Measurements from ENCODE around the gene SULT1A1. TPM values are rescaled to one million over a fixed set of nuclear protein-coding genes. Genes with fewer than 3 reads are reported as not detected.
"Not testable (repeated sequence)": the region's sequence is repeated elsewhere in the genome, so short reads cannot be mapped to it uniquely, and the experiment has no call there.

SULT1A1 gene
- total and polyA plus RNA-seq, 4 experiments from 2014 or later, result 4.7 to 13.2 (median 9.4) TPM

- peak overlapping the region; percentile 78 to 89 (median 84) for H3K4me3 Mint-ChIP-seq
- peak overlapping the region; percentile 21 for H3K27ac ChIP-seq (ENCODE audit: low read depth, low read length)
- peak overlapping the region in 1 of 2 donors; percentile 47 for H3K4me3 ChIP-seq (ENCODE audit: low read length in 2 of 2)
- intact Hi-C loops (cut with micrococcal nuclease); H3K36me3 ChIP-seq (ENCODE audit: insufficient read depth, low read length); H3K27me3 Mint-ChIP-seq; H3K9me3 Mint-ChIP-seq; H3K27me3 ChIP-seq (ENCODE audit: insufficient read depth, low read length); H3K36me3 Mint-ChIP-seq; DNase-seq; CTCF ChIA-PET (ENCODE audit: partially characterized antibody); H3K9me3 ChIP-seq (ENCODE audit: control insufficient read depth in 1 of 2, low read length in 2 of 2): not testable (repeated sequence)
- POLR2A ChIA-PET (ENCODE audit: partially characterized antibody), result interaction anchor here (0.9 kb wide), 1 partner anchor 313 kb away, joined by 4 read pairs; no protein-coding TSS in a partner anchor
- H3K4me1 Mint-ChIP-seq, result peaks cover 8 to 27% (median 16%) of the 10 kb centered on the region in 4 donors
- peaks cover 13% of the 10 kb centered on the region for H3K4me1 ChIP-seq (ENCODE audit: insufficient read depth, low read length)
- peak overlapping the region; percentile 30 to 82 (median 53) for H3K27ac Mint-ChIP-seq
Measured at GRCh38 chr16:28622532-28623171, 12.8 kb upstream of the SULT1A1 start.

DNA sequence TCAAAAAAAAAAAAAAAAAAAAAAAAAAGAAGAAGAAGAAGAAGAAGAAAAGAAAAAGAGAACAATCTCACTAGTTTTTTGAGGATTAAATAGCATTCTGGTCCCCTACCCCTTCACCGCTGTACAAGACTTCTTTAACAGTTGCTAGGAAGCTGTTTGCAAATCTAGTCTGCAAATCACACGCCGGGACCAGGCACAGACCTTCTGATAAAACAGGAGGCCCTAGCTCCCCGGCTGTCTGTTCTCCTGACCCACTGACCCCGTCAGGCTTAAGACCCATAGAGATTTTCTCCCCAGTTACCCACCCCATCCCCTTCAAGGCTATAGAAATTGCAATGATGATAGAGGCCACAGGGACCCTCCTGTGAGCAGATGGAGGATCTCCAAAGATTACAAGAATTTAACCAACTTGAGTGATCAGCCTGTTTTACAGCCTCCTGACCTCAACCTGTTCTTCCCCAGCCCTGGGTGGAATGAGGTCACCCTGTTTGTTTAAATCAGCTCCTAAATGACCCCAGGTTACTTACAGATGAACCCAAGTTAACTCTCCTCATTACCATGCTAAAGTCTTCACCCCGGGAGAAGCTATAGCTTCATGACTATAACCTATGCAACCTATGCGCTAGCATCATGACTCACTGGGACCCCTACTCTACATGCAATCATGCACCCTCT lies 11.8 kb upstream of the SULT1A1 start:
- H3K9me3 Mint-ChIP-seq, result no peaks in the 10 kb centered on the region
- H3K4me3 ChIP-seq (ENCODE audit: low read length in 2 of 2), result no peak overlapping the region
- ChIA-PET CTCF (ENCODE audit: partially characterized antibody) (no interaction called here), POLR2A (ENCODE audit: partially characterized antibody) (interaction anchor here (0.9 kb wide), 1 partner anchor 127 kb away, joined by 3 read pairs; the partner anchor contains the start of gene APOBR)
- no peaks in the 10 kb centered on the region for H3K9me3 ChIP-seq (ENCODE audit: control insufficient read depth in 1 of 2, low read length in 2 of 2)
- H3K4me3 Mint-ChIP-seq, result peak overlapping the region; percentile 4 to 89 (median 82)
- H3K27me3 Mint-ChIP-seq, result no peaks in the 10 kb centered on the region
- H3K27ac Mint-ChIP-seq, result peak overlapping the region; percentile 5 to 66 (median 17)
- peaks cover 13% of the 10 kb centered on the region for H3K4me1 ChIP-seq (ENCODE audit: insufficient read depth, low read length)
- intact Hi-C loops (cut with micrococcal nuclease), result no loop called here
- H3K27me3 ChIP-seq (ENCODE audit: insufficient read depth, low read length), result no peaks in the 10 kb centered on the region
- H3K36me3 ChIP-seq (ENCODE audit: insufficient read depth, low read length), result no peaks in the 10 kb centered on the region
- peaks cover 3 to 8% of the 10 kb centered on the region in 2 donors for H3K36me3 Mint-ChIP-seq
- peaks cover 8 to 27% (median 16%) of the 10 kb centered on the region in 4 donors for H3K4me1 Mint-ChIP-seq
- DNase-seq, result no peak
- H3K27ac ChIP-seq (ENCODE audit: low read depth, low read length), result no peak overlapping the region

GRCh38 chr16:28620316-28620715 lies 10.5 kb upstream of the SULT1A1 start:
- H3K4me3 ChIP-seq (ENCODE audit: low read length in 2 of 2); CTCF ChIA-PET (ENCODE audit: partially characterized antibody); H3K4me3 Mint-ChIP-seq; H3K9me3 ChIP-seq (ENCODE audit: control insufficient read depth in 1 of 2, low read length in 2 of 2); DNase-seq; H3K9me3 Mint-ChIP-seq; H3K27ac ChIP-seq (ENCODE audit: low read depth, low read length); intact Hi-C loops (cut with micrococcal nuclease); H3K36me3 ChIP-seq (ENCODE audit: insufficient read depth, low read length); H3K36me3 Mint-ChIP-seq; H3K27me3 ChIP-seq (ENCODE audit: insufficient read depth, low read length); H3K27me3 Mint-ChIP-seq; POLR2A ChIA-PET (ENCODE audit: partially characterized antibody): not testable (repeated sequence)
- H3K27ac Mint-ChIP-seq, result peak overlapping the region in 1 of 7 donors; percentile 68
- H3K4me1 ChIP-seq (ENCODE audit: insufficient read depth, low read length), result peaks cover 13% of the 10 kb centered on the region
- H3K4me1 Mint-ChIP-seq, result peaks cover 11 to 28% (median 20%) of the 10 kb centered on the region in 4 donors

DNA sequence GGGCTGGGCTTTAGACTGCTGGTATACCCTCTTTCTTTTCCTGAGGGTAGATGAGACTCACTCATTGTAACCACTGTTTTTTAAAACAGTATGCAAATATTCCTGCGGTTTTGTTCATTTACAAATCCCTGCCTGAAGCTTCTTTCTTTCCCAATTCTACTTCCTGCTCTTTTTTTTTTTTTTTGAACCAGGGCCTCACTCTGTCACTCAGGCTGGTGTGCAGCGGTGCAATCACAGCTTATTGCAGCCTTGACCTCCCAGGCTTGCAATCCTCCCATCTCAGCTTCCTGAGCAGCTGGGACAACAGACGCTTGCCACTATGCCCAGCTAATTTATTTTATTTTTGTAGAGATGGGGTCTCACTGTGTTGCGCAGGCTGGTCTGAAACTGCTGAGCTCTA lies 8.0 kb upstream of the SULT1A1 start:
- CTCF ChIA-PET (ENCODE audit: partially characterized antibody), result interaction anchor here (0.6 kb wide), 1 partner anchor 57 kb away, joined by 3 read pairs; no protein-coding TSS in a partner anchor
- peaks cover 3 to 9% of the 10 kb centered on the region in 2 donors for H3K36me3 Mint-ChIP-seq
- peaks cover 9 to 19% (median 13%) of the 10 kb centered on the region in 4 donors for H3K4me1 Mint-ChIP-seq
- peaks cover 13% of the 10 kb centered on the region for H3K4me1 ChIP-seq (ENCODE audit: insufficient read depth, low read length)
- no peak overlapping the region for H3K27ac ChIP-seq (ENCODE audit: low read depth, low read length)
- peak overlapping the region in 1 of 7 donors; percentile 65 for H3K27ac Mint-ChIP-seq
- H3K36me3 ChIP-seq (ENCODE audit: insufficient read depth, low read length), result no peaks in the 10 kb centered on the region
- H3K9me3 ChIP-seq (ENCODE audit: control insufficient read depth in 1 of 2, low read length in 2 of 2), result no peaks in the 10 kb centered on the region
- DNase-seq, result no peak
- no peaks in the 10 kb centered on the region for H3K9me3 Mint-ChIP-seq
- H3K4me3 ChIP-seq (ENCODE audit: low read length in 2 of 2), result no peak overlapping the region
- POLR2A ChIA-PET (ENCODE audit: partially characterized antibody), result no interaction called here
- no peaks in the 10 kb centered on the region for H3K27me3 ChIP-seq (ENCODE audit: insufficient read depth, low read length)
- H3K27me3 Mint-ChIP-seq, result no peaks in the 10 kb centered on the region
- intact Hi-C loops (cut with micrococcal nuclease), result no loop called here
- H3K4me3 Mint-ChIP-seq, result no peak overlapping the region

GRCh38 chr16:28616636-28617035 lies 6.8 kb upstream of the SULT1A1 start:
- intact Hi-C loops (cut with micrococcal nuclease), result no loop called here
- H3K4me1 ChIP-seq (ENCODE audit: insufficient read depth, low read length), result peaks cover 2% of the 10 kb centered on the region
- Mint-ChIP-seq H3K27me3 (no peaks in the 10 kb centered on the region), H3K27ac (peak overlapping the region in 2 of 7 donors; percentile 55 to 68), H3K4me3 (no peak overlapping the region), H3K36me3 (peaks cover 3 to 9% of the 10 kb centered on the region in 2 donors), H3K4me1 (peaks cover 3 to 7% (median 3%) of the 10 kb centered on the region in 4 donors), H3K9me3 (no peaks in the 10 kb centered on the region)
- no peak for DNase-seq
- ChIA-PET POLR2A (ENCODE audit: partially characterized antibody) (interaction anchor here (0.6 kb wide), 1 partner anchor 63 kb away, joined by 3 read pairs; the partner anchor contains the start of gene SGF29), CTCF (ENCODE audit: partially characterized antibody) (interaction anchor here (0.8 kb wide), 1 partner anchor 61 kb away, joined by 3 read pairs; no protein-coding TSS in a partner anchor)
- H3K36me3 ChIP-seq (ENCODE audit: insufficient read depth, low read length), result no peaks in the 10 kb centered on the region
- no peak overlapping the region for H3K4me3 ChIP-seq (ENCODE audit: low read length in 2 of 2)
- no peaks in the 10 kb centered on the region for H3K9me3 ChIP-seq (ENCODE audit: control insufficient read depth in 1 of 2, low read length in 2 of 2)
- no peaks in the 10 kb centered on the region for H3K27me3 ChIP-seq (ENCODE audit: insufficient read depth, low read length)
- H3K27ac ChIP-seq (ENCODE audit: low read depth, low read length), result no peak overlapping the region

GRCh38 chr16:28616224-28616577 lies 6.4 kb upstream of the SULT1A1 start:
- H3K27me3 Mint-ChIP-seq; H3K36me3 Mint-ChIP-seq; H3K4me3 Mint-ChIP-seq; H3K27ac Mint-ChIP-seq; H3K9me3 ChIP-seq (ENCODE audit: control insufficient read depth in 1 of 2, low read length in 2 of 2); H3K9me3 Mint-ChIP-seq; intact Hi-C loops (cut with micrococcal nuclease); H3K4me3 ChIP-seq (ENCODE audit: low read length in 2 of 2); H3K27ac ChIP-seq (ENCODE audit: low read depth, low read length); H3K4me1 Mint-ChIP-seq; H3K36me3 ChIP-seq (ENCODE audit: insufficient read depth, low read length); H3K4me1 ChIP-seq (ENCODE audit: insufficient read depth, low read length); H3K27me3 ChIP-seq (ENCODE audit: insufficient read depth, low read length); POLR2A ChIA-PET (ENCODE audit: partially characterized antibody); DNase-seq: not testable (repeated sequence)
- CTCF ChIA-PET (ENCODE audit: partially characterized antibody), result interaction anchor here (0.8 kb wide), 1 partner anchor 61 kb away, joined by 3 read pairs; no protein-coding TSS in a partner anchor

GRCh38 chr16:28615486-28616223 lies 5.8 kb upstream of the SULT1A1 start:
- H3K36me3 Mint-ChIP-seq; H3K4me3 ChIP-seq (ENCODE audit: low read length in 2 of 2); H3K4me1 ChIP-seq (ENCODE audit: insufficient read depth, low read length); intact Hi-C loops (cut with micrococcal nuclease); H3K9me3 Mint-ChIP-seq; H3K27me3 Mint-ChIP-seq; POLR2A ChIA-PET (ENCODE audit: partially characterized antibody); H3K27ac ChIP-seq (ENCODE audit: low read depth, low read length); H3K4me3 Mint-ChIP-seq; H3K9me3 ChIP-seq (ENCODE audit: control insufficient read depth in 1 of 2, low read length in 2 of 2); H3K27me3 ChIP-seq (ENCODE audit: insufficient read depth, low read length); H3K36me3 ChIP-seq (ENCODE audit: insufficient read depth, low read length): not testable (repeated sequence)
- H3K4me1 Mint-ChIP-seq, result peaks cover 3 to 11% (median 5%) of the 10 kb centered on the region in 4 donors
- CTCF ChIA-PET (ENCODE audit: partially characterized antibody), result interaction anchor here (0.8 kb wide), 1 partner anchor 60 kb away, joined by 3 read pairs; no protein-coding TSS in a partner anchor
- DNase-seq, result peak in 2 of 5 donors; percentile 15 to 29
- peak overlapping the region in 2 of 7 donors; percentile 18 to 31 for H3K27ac Mint-ChIP-seq

All from CD4-positive, alpha-beta memory T cell (primary cell).